NCI-H2081 treated with DMSO at 0.1 percent for 48 hours (cell line): Measurements from ENCODE around the gene PMPCA.

Experiments
- DNase-seq: peaks from one replicate; lab custom pipeline; 2025; lab: John Stamatoyannopoulos, UW

The PMPCA gene

GRCh38 chr9:136436055-136436634 lies 25.7 kb downstream of the PMPCA start:
- DNase-seq = no peak

GRCh38 chr9:136437430-136437829 lies 27.0 kb downstream of the PMPCA start:
- DNase-seq = no peak

GRCh38 chr9:136437839-136438547 lies 27.5 kb downstream of the PMPCA start:
- DNase-seq = no peak

GRCh38 chr9:136438548-136439480 lies 28.4 kb downstream of the PMPCA start:
- DNase-seq = no peak

- DNase-seq = no peak
Observed at GRCh38 chr9:136439481-136440408, 29.3 kb downstream of the PMPCA start, which contains the start of gene INPP5E. Gene INPP5E, minus strand, starts transcription at chr9:136439845. Its CDS starts 426 bp downstream, at chr9:136439419.

GRCh38 chr9:136441191-136441680 lies 30.8 kb downstream of the PMPCA start:
- DNase-seq = no peak

- no peak for DNase-seq
Observed at GRCh38 chr9:136441681-136442245, 31.3 kb downstream of the PMPCA start.

GRCh38 chr9:136442265-136442664 lies 31.8 kb downstream of the PMPCA start:
- no peak for DNase-seq

- DNase-seq = no peak
Observed at GRCh38 chr9:136443087-136443486, 32.6 kb downstream of the PMPCA start.

- no peak for DNase-seq
Observed at GRCh38 chr9:136443687-136444086, 33.2 kb downstream of the PMPCA start.

- DNase-seq = no peak
Observed at GRCh38 chr9:136444102-136444501, 33.6 kb downstream of the PMPCA start.

- no peak for DNase-seq
Observed at GRCh38 chr9:136445799-136446198, 35.3 kb downstream of the PMPCA start.

GRCh38 chr9:136447173-136447778 lies 36.8 kb downstream of the PMPCA start:
- no peak for DNase-seq

- DNase-seq = no peak
Observed at GRCh38 chr9:136448655-136449054, 38.2 kb downstream of the PMPCA start.

- no peak for DNase-seq
Observed at GRCh38 chr9:136451221-136451877, 40.9 kb downstream of the PMPCA start.

GRCh38 chr9:136453326-136453725 lies 42.9 kb downstream of the PMPCA start:
- no peak for DNase-seq

- DNase-seq = no peak
Observed at GRCh38 chr9:136454026-136454796, 43.8 kb downstream of the PMPCA start.

GRCh38 chr9:136455043-136456002 lies 44.9 kb downstream of the PMPCA start:
- no peak for DNase-seq
